Activated CD4-positive, alpha-beta T cell treated with anti-CD3 and anti-CD28 coated beads, Interleukin-2, Interleukin-6, amounts not matched to agents 100 ng/mL and 50 ng/mL, durations not matched to agents 16 hours and 8 hours (primary cell): ENCODE results near the gene TRIM47.

Source experiments
- DNase-seq: peaks from one replicate; pipeline ENCODE4 v3.0.0-alpha.2; 2020

The TRIM47 gene

DNA sequence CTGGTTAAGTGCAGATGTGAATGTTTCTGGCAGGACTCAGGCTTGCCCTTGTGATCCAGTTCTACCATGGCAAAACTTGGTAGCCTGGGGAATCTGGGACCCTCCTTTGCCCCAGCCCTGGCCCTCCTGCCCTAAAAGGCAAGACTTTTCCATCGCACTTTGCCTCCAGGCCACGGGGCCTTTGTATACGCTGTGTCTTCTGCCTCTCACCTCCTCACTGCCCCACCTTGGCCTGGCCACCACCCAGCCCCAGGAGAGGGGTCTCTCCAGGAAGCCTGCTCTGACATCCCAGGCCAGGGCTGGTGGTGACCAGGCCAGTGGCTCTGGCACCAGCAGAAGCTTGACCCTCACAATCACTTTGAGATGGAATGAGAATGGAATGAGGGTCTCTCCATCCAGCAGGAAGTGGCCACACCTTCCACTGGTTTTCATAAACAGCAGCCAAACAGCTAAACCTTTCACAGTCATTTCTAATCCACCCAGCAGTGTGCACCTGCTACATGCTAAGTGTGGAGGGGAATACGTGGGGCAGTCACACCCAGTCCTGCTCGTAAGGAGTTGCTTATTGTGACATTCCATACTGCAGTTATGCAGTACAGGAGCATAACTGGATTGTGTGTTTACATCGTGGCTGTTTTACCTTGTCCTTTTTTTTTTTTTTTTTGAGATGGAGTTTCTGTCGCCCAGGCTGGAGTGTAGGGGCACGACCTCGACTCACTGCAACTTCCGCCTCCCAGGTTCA is 27.9 kb upstream of the TRIM47 start:
- DNase-seq = no peak

DNA sequence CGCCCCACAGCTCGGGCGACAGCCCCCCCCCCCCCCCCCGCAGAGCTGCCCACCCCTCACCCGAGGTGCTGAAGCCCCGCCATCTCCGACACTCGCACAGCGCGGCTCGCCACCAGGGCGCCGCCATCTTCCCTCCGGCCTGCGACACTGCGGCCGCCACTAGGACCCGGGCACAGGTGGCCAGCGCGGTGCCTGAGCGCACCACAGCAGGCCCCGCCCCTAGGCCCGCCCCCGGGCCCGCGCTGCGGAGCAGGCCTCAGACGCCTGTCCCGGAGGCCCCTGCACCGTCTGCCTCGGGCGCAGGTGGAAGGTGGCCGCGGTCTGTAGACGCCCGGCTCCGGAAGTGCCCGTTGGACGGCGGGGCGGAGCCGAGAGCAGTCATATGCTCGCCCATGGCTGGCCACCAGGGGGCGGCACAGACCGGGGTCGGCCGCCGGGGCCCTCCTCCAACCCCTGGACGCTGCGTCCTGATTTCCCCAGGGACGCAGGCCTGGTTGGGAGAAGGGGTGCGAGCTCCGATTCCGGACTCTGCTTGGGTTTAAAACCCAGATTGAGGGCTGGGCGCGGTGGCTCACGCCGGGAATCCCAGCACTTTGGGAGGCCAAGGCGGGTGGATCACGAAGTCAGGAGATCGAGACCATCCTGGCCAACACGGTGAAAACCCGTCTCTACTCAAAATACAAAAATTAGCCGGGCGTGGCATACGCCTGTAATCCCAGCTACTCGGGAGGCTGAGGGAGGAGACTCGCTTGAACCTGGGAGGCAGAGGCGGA is 26.6 kb upstream of the TRIM47 start, which contains the start of gene MRPL38:
Gene MRPL38, minus strand, starts transcription at position 136 of the 773 bp plus-strand sequence. Its CDS starts 9 bp downstream, at position 127.
- DNase-seq = peak; percentile 98

DNA sequence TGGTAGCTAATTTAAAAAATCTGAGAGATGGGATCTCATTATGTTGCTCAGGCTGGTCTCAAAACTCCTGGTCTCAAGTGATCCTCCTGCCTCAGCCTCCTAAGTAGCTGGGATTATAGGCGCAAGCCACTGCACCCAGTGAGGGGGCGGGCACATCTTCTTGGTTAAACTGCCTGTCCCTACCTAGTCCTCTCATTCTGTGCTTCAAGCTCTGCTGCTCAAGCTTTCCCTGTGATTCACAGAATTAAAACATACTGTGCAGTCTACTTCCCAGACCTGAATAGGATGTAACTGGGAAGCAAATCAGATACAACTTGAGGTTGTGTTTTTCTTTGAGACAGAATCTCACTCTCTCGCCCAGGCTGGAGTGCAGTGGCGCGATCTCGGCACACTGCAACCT is 24.0 kb upstream of the TRIM47 start:
- no peak for DNase-seq

DNA sequence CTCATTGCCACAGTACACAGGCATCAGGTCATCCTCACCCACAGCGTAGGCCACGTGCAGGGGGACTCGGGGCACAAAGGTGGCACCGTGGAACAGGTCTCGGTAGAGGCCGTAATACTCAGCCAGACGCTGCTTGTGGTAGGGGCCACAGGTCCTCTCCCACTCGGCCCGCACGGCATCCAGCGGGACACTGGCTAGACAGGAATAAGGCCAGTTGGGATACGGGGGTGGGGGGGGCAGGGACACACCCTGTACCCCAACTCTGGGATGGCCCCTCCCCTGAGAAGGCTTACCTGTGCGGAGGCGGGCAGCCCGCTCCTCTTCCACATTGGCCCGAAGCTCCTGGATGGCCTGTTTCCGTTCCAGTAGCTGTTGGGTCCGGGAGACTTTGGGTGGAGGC is 23.3 kb upstream of the TRIM47 start:
- no peak for DNase-seq

DNA sequence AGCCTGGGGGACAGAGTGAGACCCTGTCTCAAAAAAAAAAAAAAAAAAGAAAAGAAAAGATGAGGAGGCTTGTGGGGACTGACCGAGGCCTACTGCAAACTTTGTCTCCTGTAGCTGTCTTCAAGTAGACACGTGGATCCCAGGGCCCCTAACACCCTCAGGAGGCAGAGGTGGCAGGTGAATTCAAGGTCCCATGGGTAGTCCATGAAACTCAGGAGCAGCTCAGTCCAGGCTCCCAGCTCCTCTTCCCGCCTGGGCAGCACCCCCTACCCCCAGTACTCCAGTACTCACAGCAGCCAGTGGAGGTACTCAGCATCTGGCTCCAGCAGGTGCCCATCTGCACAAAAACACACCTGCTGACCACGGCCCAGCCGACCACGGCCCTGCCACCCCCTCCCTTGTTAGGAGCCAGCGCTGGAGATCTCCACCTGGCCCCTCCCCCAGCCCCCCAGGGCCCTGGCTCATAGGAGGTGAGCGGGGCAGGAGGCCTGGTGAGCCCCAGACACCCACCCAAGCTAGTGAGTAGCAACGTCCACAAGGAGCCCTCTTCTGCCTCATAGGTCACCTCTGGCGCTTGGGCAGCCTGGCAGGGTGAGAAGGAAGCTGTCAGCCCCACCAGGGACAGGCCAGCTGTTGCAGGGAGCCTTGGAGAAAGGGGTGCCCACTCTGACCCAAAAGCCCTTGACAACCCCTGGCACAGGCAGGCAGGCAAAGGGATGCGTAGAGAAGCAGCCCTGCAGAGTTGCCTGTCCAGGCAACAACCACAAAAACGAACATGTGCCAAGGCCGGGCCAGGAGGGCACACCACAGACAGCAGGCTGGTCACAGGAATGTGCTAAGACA is 22.5 kb upstream of the TRIM47 start:
- no peak for DNase-seq

DNA sequence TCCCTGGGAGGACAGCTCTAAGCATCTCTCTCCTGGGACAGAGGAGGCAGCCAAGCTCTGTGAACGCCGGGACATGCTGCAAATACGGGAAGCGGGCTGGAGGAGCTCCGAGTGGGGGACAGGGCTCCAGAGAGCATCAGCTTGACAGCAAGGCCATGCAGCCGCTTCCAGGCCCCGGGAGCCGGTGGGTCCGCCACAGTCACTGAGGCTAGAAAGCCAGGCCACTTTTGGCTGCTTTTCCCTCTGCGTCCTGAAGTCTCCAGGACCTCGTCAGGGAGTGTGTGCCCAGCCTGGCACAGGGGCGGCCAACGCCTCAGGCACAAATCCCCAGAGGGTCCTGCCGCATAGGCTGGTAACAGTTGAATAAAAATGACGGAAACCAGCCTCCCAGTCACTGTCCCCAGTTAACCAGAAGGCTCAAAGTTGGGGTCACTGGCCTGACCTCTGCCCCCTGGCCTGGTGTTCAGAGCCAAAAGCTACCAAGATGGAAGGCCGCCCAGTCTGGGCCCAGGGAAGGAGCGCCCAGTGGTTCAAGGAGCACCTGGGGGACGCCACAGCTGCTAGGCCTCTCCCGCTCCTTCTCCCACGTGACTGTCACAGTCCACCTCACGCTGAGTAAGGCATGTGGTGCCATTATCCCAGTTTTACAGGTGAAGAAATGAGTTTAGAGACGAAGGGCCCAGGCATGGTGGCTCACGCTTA is 21.5 kb upstream of the TRIM47 start:
- no peak for DNase-seq

DNA sequence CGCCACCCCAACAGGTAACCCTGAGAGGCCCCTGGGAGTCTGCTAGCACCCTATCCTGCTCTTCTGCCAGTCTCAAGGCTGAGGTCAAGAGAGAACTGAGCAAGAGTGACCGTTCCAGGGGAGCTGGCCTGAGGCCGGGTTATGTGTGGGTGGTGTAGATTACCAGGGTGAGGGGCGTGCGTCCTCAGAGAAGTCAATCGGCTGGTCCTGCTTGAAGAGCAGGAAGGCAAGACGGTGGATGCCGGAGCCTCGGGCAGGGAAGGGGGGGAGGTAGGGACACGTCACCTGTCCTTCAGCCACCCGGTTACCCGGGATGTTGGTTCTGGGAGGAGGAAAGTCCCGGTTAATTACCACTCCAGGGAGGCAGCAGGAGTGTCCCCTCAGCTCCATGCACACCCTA is 21.0 kb upstream of the TRIM47 start:
- DNase-seq = no peak

DNA sequence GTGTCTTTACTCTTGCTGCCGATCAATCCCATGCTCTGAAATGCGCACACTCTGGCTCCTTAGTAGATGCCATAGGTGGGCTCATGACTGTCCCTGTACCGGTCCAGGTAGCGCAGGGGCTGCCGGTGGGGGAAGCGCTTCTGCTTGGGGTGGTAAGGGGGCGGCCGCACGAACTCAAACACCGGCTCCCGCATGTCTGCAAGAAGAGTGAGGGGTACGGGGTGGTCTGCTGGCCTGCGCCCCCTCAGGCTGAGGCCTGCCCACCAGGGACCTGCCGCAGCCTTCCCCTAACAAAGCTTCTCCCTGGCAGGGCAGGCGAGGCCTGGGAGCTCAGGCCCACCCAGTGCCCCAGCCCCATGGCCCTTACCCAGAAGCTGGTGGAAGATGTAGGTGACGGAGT is 20.4 kb upstream of the TRIM47 start:
- DNase-seq = no peak

DNA sequence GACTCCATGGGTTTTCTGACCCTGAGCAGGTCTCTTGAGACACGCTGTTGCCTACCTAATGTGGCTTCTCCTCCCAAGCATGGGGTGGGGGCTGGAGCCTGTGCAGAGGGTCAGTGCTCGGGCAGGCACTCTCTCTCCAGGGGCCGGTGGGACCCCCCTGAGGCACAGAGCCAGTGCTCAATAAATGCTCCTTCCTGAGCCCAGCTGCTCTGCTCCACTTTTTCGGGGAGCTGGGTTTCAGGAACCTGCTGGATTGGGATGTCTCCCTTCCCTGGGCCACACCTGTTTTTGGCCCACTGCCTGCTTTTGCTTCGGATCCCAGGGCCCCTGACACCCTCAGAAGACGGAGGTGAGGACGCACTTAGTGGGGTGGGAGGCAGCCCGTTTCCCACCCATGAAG is 19.7 kb upstream of the TRIM47 start:
- DNase-seq = no peak

DNA sequence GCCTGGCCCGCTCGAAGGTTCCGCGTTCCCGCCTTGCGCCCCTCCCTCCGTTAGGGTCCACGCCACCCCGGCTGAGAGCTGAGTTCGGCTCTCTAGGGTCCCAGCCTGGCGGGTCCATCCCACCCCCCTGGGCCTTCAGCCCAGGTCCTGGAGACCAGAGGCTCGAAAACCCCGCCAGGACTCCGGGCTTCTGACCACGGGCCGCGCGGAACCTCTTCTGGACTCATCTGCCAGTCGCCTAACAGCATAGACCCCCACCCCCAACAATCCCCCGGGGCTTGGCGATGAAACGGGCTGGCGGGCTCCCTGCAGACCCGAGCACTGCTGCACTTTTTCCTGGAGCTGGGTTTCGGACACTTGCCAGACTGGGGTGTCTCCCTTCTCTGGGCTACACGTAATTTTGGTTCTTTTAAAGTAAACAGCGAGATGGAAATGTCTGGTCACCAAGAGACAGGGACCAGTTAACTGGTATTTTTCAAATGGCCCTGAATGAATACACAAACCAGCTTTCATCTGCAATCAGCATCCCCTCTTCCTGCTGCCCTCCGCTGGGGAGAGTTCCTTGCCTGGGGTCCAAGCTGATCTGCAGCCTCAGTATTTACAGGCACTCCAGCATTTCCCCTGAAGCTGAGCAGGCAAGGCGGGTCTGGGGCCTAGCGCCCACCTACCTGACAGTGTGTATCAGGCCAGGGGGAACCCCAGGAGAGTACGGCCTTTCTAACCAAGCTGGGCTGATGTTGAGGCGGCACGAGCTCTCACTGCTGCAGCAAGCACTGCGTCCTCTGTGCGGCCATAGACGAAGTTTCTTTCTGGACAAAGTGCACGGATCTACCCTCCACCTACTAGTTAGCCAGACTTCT is 19.0 kb upstream of the TRIM47 start:
- no peak for DNase-seq

DNA sequence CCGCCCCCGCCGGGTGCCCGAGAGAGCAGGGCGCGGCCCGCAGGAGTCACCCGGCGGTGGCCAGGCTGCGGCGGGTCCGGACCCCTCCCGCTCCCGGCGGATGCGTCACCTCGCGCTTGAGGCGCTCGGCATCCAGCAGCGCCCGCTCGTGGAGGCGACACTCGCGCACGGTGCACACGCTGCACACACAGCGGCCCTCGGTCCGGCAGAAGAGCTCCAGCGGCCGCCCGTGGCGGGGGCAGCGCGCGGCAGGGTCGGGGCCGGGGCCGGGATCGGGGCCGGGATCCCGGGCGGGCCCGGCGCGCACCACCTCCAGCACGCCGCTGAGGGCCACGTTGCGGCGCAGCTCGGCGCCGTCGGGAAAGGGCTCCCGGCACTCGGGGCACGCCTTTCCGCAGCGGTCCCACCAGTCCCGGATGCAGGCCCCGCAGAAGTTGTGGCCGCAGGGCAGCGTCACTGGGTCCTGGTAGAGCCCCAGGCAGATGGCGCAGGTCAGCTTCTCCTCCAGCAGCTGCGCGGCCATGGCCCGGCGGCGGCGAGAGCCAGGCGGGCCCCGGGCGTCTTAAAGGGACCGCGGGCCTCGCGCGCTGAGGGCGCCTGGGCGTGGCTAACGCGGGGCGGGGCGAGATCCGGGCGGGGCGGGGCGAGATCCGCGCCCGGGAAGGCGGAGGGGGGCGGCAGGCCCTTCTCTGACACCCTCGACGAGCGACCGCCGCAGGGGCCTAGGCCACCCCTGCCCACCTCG is 18.2 kb upstream of the TRIM47 start, which contains the start of gene TRIM65:
Gene TRIM65, minus strand, starts transcription at position 537 of the 745 bp plus-strand sequence. Its CDS starts 14 bp downstream, at position 523.
- peak; percentile 87 for DNase-seq

DNA sequence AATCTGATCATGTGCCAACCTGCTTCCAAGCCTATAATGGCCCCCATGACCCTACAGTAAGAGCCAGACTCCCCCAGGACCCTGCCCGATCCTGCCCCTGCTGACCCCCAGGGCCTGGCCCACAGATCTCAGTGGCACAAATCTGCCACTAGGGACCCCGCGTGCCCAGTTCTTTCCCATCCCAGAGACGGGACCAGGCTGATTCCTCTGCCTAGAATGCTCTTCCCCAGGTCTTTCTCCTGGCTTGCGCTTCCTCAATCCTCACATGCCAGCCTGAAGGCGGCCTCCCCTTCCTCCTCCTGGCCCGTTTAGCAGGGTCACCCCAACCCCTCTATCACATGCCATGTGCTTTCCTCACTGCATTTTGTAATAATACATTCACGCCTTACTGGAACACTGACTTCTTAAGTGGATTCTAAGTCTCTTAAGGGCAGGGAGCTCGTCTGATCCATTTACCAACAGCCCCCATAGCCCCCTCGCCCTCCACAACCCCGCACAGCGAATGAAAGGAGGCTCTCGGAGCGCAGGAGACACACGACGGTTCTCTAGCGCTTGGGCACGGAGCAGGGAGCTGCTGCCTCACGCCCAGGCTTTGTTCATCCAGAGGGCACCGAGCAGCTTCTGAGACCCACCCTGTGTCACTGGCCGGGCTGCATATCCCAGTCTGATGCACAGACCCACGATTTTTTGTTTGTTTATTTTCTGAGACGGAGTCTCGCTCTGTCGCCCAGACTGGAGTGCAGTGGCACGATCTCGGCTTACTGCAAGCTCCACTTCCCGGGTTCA is 17.2 kb upstream of the TRIM47 start:
- DNase-seq = peak; percentile 43

DNA sequence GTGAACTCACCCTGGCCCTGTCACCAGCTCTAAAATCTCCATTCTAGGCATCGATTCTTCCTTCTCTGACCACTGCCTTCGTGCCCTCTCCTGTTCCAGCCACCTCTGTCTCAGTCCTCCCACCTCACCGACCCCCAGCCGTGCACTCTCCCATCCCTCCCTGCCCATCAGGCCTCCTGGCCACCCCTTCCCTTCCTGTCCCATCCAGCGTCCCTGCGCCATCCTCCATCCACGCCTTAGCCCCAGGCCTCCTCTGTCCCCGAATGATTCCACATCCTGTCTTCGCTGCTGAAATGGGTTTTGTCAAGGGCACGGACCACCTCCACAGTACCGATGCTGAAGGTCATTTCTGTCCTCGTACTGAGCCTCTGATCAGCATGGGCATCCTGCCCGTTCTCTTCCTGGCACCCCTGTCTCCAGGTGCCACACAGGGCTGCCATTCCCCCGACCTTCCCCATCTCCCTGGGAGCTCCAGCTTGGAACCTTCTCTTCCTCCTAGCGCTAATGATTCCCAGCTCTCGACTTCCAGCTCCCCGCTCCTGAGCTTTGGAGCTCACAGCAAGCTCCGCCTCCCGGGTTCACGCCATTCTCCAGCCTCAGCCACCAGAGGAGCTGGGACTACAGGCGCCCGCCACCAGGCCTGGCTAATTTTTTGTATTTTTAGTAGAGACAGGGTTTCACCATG is 15.8 kb upstream of the TRIM47 start:
- no peak for DNase-seq

DNA sequence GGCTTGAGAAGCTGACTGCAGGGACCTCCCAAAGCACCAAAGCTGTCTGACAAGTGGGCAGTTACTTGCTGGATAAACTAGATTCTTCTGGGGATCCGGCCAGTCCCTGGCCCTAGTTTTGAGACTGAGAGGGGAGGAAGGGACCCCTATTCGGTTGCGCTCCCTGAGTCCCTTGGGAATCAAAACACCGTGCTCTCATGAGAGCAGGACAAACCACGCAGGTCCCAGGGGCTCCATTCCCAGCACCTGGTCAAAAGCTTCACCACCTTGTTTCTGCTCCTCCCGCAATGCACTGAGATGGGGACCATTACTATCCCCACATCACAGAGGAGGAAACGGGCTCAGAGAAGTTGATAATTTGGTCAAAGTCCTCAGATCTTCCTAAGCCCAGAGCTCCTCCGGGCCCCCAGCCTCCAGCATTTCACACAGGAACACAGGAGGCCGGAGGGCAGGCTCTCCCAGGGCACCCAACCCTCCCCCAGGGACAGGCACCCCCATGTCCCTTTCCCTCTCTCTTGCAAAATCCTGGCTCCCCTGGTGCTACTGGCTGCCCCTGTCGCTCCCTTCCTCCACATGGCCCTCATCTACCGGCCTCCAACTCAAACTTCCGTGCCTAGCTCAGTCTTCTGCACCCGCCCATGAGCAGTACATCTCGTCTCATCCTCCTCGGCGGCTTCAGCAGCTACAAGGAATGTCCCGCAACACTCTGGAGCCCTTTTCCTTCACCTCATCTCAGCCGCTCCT is 15.1 kb upstream of the TRIM47 start:
- no peak for DNase-seq

DNA sequence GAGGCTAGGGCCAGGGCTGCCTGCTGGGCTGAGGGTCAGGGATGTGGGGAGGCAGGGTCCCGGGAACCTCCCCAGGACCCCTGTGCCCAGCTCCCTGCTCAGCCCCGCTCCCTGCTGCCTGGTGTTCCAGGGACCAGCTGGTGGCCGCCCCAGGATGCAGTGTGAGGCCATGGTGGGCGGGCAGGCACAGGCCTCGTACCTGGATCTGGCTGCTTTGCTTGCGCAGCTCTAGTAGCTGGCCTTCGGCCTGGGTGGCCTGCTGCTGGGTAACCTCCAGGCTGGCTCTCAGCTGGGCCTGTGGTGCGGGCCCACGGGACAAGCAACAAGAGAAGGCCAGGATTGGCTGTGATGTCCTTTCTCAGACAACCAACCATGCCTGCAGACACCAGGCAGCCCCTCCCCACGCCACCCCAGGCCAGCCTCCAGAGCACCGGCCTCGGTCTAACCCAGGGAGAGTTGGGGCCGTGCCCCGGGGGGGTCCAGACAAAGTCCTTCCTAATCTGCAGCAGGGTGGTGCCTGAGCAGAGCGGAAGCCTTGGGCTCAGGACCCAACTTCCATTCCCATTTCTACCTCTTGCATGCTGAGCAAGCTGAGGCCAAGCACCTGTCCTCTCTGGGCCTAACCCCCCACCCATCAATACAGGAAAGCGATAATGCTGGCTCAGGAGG is 14.3 kb upstream of the TRIM47 start:
- no peak for DNase-seq

DNA sequence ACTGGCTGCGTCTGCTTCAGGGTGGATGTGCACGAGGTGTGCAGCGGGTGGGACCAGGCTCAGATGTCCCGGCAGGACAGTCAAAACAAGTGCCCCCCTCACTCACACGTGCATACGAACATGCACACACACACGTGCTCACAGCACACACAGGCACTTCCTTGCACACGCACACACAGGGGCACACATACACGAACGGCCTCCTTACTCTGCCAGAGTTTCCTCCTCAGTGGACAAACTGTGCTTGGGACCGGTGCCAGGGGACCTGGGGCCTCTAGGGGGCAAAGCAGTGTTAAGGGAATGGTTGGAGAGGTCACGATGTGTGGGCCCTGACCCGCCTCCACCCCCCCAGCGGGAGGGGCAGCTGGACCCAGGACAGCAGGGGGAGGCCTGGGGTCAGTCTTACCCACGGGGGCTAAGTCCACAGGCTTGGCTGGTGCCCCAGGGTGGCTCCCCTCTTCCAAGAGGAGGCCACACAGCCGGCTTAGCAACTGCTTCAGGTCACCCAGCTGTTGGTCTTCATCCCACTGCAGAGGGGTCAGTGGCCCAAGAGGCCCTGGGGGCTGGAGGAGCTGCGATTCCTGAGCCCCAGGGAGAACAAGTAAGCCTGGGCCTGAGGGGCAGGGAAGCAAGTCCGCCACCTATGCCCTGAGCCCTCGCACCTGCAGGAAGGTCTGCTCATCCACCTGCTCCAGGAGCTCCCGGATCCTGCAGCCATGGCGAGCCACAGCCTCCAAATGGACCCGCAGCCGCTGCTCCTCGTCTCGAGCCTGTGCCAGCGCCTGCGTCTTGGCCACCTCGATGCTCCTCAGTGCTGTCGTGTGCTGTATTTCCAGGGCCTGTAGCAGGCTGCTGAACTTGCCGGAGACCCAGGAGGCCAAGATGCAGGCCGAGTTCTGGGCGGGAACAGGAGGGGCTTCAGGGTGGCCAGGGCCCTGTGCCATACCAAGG is 13.5 kb upstream of the TRIM47 start:
- no peak for DNase-seq
